H1 (cell line): ENCODE data around the gene AKAP9. TPM values are rescaled to one million over a fixed set of nuclear protein-coding genes. Genes with fewer than 3 reads are reported as not detected.

Experiments
- CTCF ChIP-seq, 3 experiments: IDR thresholded peaks; 1 replicate in 2 of 3; 2 replicates in 1 of 3; pipeline versions ENCODE4 v1.5.1 to v1.6.1; 2011; ENCODE audit warnings: low read length in 3 of 3, mild to moderate bottlenecking in 3 of 3, inconsistent platforms in 2 of 3, low read depth in 1 of 3, moderate library complexity in 1 of 3; ENCODE audit not compliant: insufficient read depth in 1 of 3; ENCODE audit errors: control extremely low read depth in 1 of 3
- HDAC6 ChIP-seq: IDR thresholded peaks from one replicate; pipeline ENCODE4 v1.7.1; 2012; ENCODE audit warnings: low read depth, mild to moderate bottlenecking, inconsistent platforms, low read length, moderate library complexity
- JUN ChIP-seq: IDR thresholded peaks from 2 replicates; pipeline ENCODE4 v1.6.1; 2011; ENCODE audit warnings: low read depth, mild to moderate bottlenecking, improper control_type of control experiment, low read length
- SIRT6 ChIP-seq: IDR thresholded peaks from one replicate; pipeline ENCODE4 v1.7.1; 2012; ENCODE audit warnings: low read length, inconsistent platforms
- polyA plus RNA-seq, 7 experiments: library from polyadenylated mRNA; depleted of rRNA in 3 of 7; stranded (reverse) in 5 of 7; unstranded in 2 of 7; fragments of >200 nt in 5 of 7; fragments of 200-250 nt in 2 of 7; gene quantifications; 1 replicate in 5 of 7; 2 replicates in 1 of 7; 4 replicates in 1 of 7; pipeline versions ENCODE4 v1.2.1 to v1.2.3, GENCODE V29; 2011 to 2013; ENCODE audit warnings: missing spikeins in 2 of 7, mixed read lengths in 2 of 7
- total RNA-seq: library from RNA; stranded (reverse); fragmentation: NEBNext Ultra II Directional; extraction: Animal tissue kit (Norgen Biotek cat#: 25700); gene quantifications from 2 replicates; pipeline ENCODE4 v1.2.1, GENCODE V29; 2021

Gene AKAP9
- total and polyA plus RNA-seq, 2 of the 8 experiments (the other 6 are each of a cell fraction or from before 2014, with no cell fraction given), result 6.2 to 26.3 TPM

- no peak for TF ChIP-seq SIRT6
- no peak for TF ChIP-seq JUN
- TF ChIP-seq CTCF (IDR thresholded peaks at IDR 0.05; ENCODE audit: control extremely low read depth in 1 of 3, insufficient read depth in 1 of 3, low read depth in 1 of 3, low read length in 3 of 3), result no peak
- TF ChIP-seq HDAC6, result no peak
Measured at GRCh38 chr7:91922857-91923256, 17.8 kb upstream of the AKAP9 start (continued).
